Measurements from ENCODE around the gene TEX22. TPM values are rescaled to one million over a fixed set of nuclear protein-coding genes. Genes with fewer than 3 reads are reported as not detected.
A peak's percentile ranks its signal among the peaks of the same experiment; 100 is the strongest.

TEX22 gene
- total RNA-seq, 4 donors from 2014 or later, result 0.22 to 0.81 (median 0.33) TPM; not detected in 1

- no peak for DNase-seq
- Histone ChIP-seq H3K4me1 (peaks cover 7 to 20% of the 10 kb centered on the region in 2 donors), H3K36me3 (no peaks in the 10 kb centered on the region), H3K4me3 (replicated peaks in 1 of 3) (no peak overlapping the region), H3K27me3 (no peaks in the 10 kb centered on the region), H3K9me3 (no peaks in the 10 kb centered on the region), H3K27ac (no peak overlapping the region)
- 73 to 76% methylated on average over 12 to 13 of the region's 17 CpGs for WGBS, 2 donors
- TF ChIP-seq POLR2A (IDR thresholded peaks at IDR 0.05) (no peak), CTCF (IDR thresholded peaks at IDR 0.05) (no peak)
- intact Hi-C loops (cut with DNase I), result no loop called here
Measured at GRCh38 chr14:105411985-105412770, 13.8 kb downstream of the TEX22 start.

GRCh38 chr14:105412771-105413543 lies 14.6 kb downstream of the TEX22 start:
- intact Hi-C loops (cut with DNase I), result no loop called here
- no peak overlapping the region for H3K4me3 ChIP-seq (replicated peaks in 1 of 3)
- H3K27ac ChIP-seq, result no peak overlapping the region
- 70 to 71% methylated on average over 8 of the region's 8 CpGs for WGBS, 2 donors
- peaks cover 7 to 20% of the 10 kb centered on the region in 2 donors for H3K4me1 ChIP-seq
- no peak for DNase-seq
- no peaks in the 10 kb centered on the region for H3K9me3 ChIP-seq
- H3K27me3 ChIP-seq, result no peaks in the 10 kb centered on the region
- H3K36me3 ChIP-seq, result no peaks in the 10 kb centered on the region
- no peak for TF ChIP-seq POLR2A (IDR thresholded peaks at IDR 0.05)
- TF ChIP-seq CTCF (IDR thresholded peaks at IDR 0.05), result no peak

- 90 to 95% methylated on average over 2 of the region's 2 CpGs for WGBS, 2 donors
- Histone ChIP-seq H3K4me1 (peaks cover 7 to 21% of the 10 kb centered on the region in 2 donors), H3K36me3 (no peaks in the 10 kb centered on the region), H3K4me3 (replicated peaks in 1 of 3) (no peak overlapping the region), H3K9me3 (no peaks in the 10 kb centered on the region), H3K27ac (no peak overlapping the region), H3K27me3 (no peaks in the 10 kb centered on the region)
- intact Hi-C loops (cut with DNase I), result no loop called here
- no peak for TF ChIP-seq CTCF (IDR thresholded peaks at IDR 0.05)
- TF ChIP-seq POLR2A (IDR thresholded peaks at IDR 0.05), result no peak
- DNase-seq, result no peak
Measured at GRCh38 chr14:105413544-105413886, 15.2 kb downstream of the TEX22 start.

- TF ChIP-seq POLR2A (IDR thresholded peaks at IDR 0.05), result no peak
- peak in 4 of 6 experiments; percentile 66 to 84 (median 68) for TF ChIP-seq CTCF (IDR thresholded peaks at IDR 0.05)
- Histone ChIP-seq H3K36me3 (no peaks in the 10 kb centered on the region), H3K27ac (peak overlapping the region in 1 of 3 donors; percentile 26), H3K27me3 (no peaks in the 10 kb centered on the region), H3K4me3 (replicated peaks in 1 of 3) (peak overlapping the region in 1 of 3 donors; percentile 34), H3K9me3 (no peaks in the 10 kb centered on the region), H3K4me1 (peaks cover 16 to 30% of the 10 kb centered on the region in 2 donors)
- intact Hi-C loops (cut with DNase I), result no loop called here
- peak; percentile 66 to 68 for DNase-seq
- 16% methylated on average over 56 to 57 of the region's 79 CpGs for WGBS, 2 donors
Measured at GRCh38 chr14:105414456-105415371, 16.4 kb downstream of the TEX22 start.
